ENCODE results near the gene PADI3. TPM values are rescaled to one million over a fixed set of nuclear protein-coding genes. Genes with fewer than 3 reads are reported as not detected.

PADI3 gene
- total and polyA plus RNA-seq, 2 donors (not counting 3 experiments of a cell fraction or from before 2014, with no cell fraction given), result not detected

- FAIRE-seq (no peak), DNase-seq (ENCODE audit: low read depth, low spot score) (no peak)
- Histone ChIP-seq H3K27ac (ENCODE audit: insufficient read depth, low read depth, low read length) (no peak overlapping the region), H3K79me2 (ENCODE audit: control insufficient read depth, insufficient read depth, low read length) (no peaks in the 10 kb centered on the region), H2AFZ (ENCODE audit: low read depth, low read length) (no peak overlapping the region), H4K20me1 (replicated peaks; ENCODE audit: control insufficient read depth, extremely low read depth, insufficient read depth, low read length) (no peaks in the 10 kb centered on the region), H3K4me1 (ENCODE audit: control insufficient read depth, extremely low read depth, insufficient read depth, low read length) (no peaks in the 10 kb centered on the region), H3K9ac (replicated peaks; ENCODE audit: extremely low read depth, insufficient read depth, low read length) (no peak overlapping the region), H3K36me3 (ENCODE audit: control insufficient read depth in 2 of 2, extremely low read depth in 1 of 2, insufficient read depth in 2 of 2, low read length in 2 of 2) (no peaks in the 10 kb centered on the region), H3K4me2 (ENCODE audit: insufficient read depth, low read length) (no peak overlapping the region), H3K9me3 (replicated peaks; ENCODE audit: control insufficient read depth, insufficient read depth, low read length) (no peaks in the 10 kb centered on the region), H3K27me3 (ENCODE audit: control insufficient read depth in 2 of 2, insufficient read depth in 2 of 2, low read length in 2 of 2) (no peaks in the 10 kb centered on the region), H3K9me1 (replicated peaks; ENCODE audit: control insufficient read depth, extremely low read depth, insufficient read depth, low read length) (no peaks in the 10 kb centered on the region), H3K4me3 (replicated peaks in 1 of 3; ENCODE audit: insufficient read depth in 1 of 3, low read depth in 1 of 3, low read length in 3 of 3) (no peak overlapping the region)
- intact Hi-C loops (cut with micrococcal nuclease) (no loop called here), dilution Hi-C loops (cut with MboI; ENCODE audit: extremely low pct_ligation_motif_present, low sequenced_read_pairs) (no loop called here)
- no TSS peak for BruUV-seq (replicated peaks)
- ChIA-PET CTCF (no interaction called here), POLR2A (no interaction called here)
- TF ChIP-seq CTCF (IDR thresholded peaks at IDR 0.05; ENCODE audit: extremely low read depth in 1 of 2, insufficient read depth in 1 of 2, low read depth in 1 of 2, low read length in 2 of 2) (no peak), POLR2A (IDR thresholded peaks at IDR 0.05; ENCODE audit: low read depth, low read length) (no peak), EZH2 (IDR thresholded peaks at IDR 0.05; ENCODE audit: borderline replicate concordance, low read depth, low read length, severe bottlenecking) (no peak), POLR2AphosphoS5 (IDR thresholded peaks at IDR 0.05; ENCODE audit: insufficient read depth, low read depth, low read length) (no peak), MYC (IDR thresholded peaks at IDR 0.05; ENCODE audit: low read depth, low read length) (no peak), FOS (IDR thresholded peaks at IDR 0.05; ENCODE audit: borderline replicate concordance, insufficient read depth, low read length) (no peak), GATA2 (IDR thresholded peaks at IDR 0.05; ENCODE audit: insufficient read depth, insufficient read length, low read depth, low read length) (no peak), JUN (IDR thresholded peaks at IDR 0.05; ENCODE audit: borderline replicate concordance, insufficient read depth, insufficient read length, low read depth) (no peak)
- TF ChIP-seq, protein P1, sequence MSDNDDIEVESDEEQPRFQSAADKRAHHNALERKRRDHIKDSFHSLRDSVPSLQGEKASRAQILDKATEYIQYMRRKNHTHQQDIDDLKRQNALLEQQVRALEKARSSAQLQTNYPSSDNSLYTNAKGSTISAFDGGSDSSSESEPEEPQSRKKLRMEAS (IDR thresholded peaks at IDR 0.05; ENCODE audit: insufficient read depth, insufficient read length), result no peak
Observed at GRCh38 chr1:17201201-17202021, 47.5 kb upstream of the PADI3 start.

Data from endothelial cell of umbilical vein (primary cell).